NCI-H82 (cell line): ENCODE measurements around the gene TMEM129.

Experiments used
- DNase-seq: peaks from one replicate; lab custom pipeline; 2025; lab: John Stamatoyannopoulos, UW

TMEM129 gene, protein sequence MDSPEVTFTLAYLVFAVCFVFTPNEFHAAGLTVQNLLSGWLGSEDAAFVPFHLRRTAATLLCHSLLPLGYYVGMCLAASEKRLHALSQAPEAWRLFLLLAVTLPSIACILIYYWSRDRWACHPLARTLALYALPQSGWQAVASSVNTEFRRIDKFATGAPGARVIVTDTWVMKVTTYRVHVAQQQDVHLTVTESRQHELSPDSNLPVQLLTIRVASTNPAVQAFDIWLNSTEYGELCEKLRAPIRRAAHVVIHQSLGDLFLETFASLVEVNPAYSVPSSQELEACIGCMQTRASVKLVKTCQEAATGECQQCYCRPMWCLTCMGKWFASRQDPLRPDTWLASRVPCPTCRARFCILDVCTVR

GRCh38 chr4:1721003-1721665 is at the start of gene TMEM129, which contains the start of gene TACC3:
Gene TMEM129 (minus strand): TSS chr4:1721323. CDS start chr4:1720837, 486 bp downstream.
Gene TACC3 (plus strand): TSS chr4:1721521. CDS start chr4:1723422, 1,901 bp downstream.
- DNase-seq = peak; percentile 95

GRCh38 chr4:1770791-1771231 is 49.7 kb upstream of the TMEM129 start:
- no peak for DNase-seq

- peak; percentile 46 for DNase-seq
These were observed 49.1 kb upstream of the TMEM129 start for GRCh38 chr4:1770245-1770644.

DNA sequence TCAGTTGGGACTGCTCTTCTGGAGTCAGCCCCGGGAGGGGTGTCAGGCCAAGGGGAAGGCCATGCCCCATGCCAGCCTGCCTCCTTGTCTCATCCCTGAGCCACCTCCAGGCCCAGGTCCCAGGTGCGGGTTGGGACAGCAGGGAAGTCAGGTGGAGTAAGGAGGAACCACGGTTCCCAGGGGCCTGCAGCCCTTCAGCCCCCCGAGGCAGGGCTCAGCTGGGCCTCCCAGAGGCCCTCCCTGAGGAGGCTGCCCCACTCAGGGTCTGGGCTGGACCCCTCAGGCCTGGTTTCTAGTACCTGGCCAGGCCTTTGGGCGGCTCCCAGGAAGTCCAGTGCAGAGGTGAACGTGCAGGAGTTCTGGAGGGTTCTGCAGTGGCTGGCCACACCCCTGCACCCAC is 48.6 kb upstream of the TMEM129 start:
- no peak for DNase-seq

DNA sequence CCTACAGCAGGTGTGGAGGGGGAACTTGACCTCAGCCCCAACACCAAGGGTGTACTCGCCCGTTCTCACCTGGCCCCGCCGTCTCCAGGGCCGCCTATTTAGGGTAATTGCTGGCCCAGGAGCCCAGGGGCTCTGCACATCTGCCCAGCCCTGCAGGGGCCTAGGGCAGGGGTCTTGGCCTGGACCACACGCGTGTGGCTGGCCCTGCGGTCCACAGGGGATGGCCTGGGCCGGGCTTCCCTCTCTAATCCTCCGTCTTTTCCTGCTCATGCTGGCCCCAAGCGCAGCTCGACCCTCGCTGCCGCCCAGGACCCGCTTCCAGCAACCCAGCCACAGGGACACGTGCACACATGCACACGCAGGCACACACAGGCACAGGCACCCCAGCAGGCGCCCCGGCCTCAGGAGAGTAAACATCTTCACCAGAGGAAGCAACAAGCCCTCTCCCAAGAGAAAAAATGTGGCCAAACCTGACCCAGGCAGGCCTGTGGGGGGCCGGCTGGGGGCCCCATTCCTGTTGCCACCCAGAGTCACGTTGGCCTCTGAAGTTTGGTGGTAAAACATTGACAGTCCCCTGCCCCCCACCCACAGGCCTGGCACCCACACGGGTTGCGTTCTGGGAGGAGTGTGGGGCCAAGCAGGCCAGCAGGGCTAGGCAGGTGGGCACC is 47.4 kb upstream of the TMEM129 start:
- no peak for DNase-seq

DNA sequence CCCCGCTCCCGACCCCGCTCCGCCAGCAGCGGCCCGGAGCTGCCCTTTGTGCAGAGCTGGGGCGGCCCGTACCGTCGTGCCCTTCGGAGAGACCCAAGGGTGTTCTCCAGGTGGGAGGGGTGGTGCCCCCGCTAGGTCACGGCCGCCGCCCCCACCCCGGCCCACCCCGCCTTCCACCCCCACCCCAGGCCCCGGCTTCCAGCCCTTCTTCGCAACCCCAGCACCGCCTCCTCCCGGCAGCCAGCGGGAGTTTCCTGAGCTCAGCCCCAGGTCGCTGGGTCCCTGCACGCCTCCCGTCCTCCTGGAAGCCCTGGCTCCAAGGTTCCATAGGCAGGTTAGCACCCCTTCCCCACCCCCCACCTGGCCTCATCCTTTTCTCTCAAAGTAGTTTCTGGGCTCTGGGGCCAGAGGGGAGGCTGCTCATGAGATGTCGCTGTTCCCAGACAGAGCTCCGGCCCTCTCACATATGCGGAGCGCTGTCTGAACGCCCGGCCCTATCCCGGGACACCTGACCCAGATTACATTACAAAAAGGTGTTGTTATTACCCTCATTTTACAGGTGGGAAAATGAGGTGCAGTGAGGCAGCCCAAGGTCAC is 46.7 kb upstream of the TMEM129 start:
- peak; percentile 68 for DNase-seq

GRCh38 chr4:1767061-1767769 is 46.1 kb upstream of the TMEM129 start:
- peak; percentile 78 for DNase-seq

DNA sequence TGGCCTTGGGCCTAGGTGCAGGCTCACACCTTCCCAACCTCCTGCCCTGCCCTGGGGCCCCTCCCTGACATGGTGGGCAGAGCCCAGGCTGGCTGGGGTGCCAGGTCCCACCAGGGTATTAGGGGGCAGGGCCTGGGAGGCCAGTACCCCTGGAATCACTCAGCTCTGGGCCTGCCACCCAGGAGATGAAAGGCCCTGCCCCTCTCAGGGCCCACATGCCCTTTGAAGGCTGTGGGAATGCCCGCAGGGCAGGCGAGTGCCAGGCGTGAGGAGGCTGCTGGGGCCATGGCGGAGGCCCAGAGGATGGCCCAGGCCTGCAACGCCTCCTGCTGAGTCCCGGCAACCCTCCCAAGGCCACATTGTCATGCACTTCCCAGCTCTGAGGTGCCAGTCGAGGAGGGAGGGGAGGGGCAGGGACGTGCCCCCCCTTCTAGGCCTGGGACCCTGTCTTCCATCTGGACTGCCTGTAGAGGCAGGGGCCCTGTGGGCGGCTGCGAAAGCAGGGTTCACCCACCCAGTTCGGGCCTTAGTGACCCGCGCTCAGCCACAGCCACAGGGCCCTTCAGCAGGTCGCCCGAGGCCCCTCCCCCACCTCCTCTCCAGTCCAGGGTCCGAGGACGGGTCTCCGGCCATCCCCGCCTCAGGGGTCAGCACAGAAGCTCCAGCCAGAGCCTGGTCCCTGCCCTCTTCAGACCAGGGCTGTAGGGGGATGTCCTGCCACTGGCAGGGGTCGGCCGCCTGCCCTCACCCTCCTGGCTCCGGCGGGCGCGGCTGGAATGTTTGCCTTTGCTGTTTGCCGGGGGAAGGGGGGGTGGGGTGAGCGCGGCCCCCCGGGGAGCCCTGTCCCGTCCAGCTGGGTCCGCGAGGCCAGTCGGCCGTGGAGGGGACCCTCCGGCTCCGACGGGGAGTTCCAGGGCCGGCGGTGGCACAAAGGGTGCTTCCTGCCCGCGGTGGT is 45.3 kb upstream of the TMEM129 start:
- no peak for DNase-seq

DNA sequence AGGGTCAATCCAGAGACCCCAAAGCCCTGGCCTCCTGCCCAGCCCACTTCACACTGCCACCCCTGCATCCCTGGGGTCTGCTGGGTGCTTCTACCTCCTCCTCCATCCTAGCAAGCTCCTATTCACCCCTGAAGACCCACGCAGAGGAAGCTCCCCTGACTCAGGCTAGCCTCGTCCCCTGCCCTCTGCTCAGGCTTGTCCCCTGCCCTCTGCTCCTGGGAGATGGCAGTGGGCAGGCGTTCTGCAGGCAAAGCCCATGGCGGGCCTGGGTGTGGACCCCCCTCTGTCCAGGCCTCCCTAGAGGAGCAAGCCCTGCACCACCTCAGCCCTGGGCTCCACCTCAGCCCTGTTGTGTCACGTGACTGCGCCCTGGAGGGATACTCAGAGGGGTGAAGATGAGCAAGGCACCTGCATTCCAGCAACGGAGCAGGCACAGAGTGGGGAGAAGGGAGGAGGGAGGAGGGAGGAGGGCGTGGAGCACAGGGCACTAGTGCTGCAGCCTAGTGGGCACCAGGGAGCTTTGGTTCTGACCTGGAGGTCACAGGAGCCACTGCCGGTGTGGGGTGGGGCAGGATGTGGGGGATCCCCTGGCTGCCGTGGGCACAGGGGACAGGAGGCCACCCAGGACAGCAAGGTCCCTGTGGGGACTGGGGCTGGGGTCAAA is 44.4 kb upstream of the TMEM129 start:
- DNase-seq = no peak

DNA sequence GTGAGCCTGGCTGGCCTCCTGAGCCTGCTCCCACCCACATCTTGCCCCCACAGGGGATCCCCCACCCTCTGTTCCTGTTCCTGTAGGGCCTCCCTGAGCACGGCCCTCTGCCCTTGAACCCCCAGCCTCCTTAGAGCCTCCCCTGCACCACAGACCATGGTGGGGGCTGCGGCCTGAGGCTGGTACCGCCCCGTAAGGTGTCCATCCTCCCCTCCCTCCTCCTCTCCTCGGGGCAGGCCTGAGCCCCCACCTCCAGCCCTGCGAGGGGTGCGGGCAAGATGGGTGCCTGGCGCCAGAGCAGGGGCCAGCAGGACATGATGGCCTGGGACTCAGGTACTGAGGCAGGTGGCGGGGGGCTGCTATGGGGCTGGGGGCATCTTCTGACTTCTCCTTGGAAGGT is 43.5 kb upstream of the TMEM129 start:
- DNase-seq = no peak

DNA sequence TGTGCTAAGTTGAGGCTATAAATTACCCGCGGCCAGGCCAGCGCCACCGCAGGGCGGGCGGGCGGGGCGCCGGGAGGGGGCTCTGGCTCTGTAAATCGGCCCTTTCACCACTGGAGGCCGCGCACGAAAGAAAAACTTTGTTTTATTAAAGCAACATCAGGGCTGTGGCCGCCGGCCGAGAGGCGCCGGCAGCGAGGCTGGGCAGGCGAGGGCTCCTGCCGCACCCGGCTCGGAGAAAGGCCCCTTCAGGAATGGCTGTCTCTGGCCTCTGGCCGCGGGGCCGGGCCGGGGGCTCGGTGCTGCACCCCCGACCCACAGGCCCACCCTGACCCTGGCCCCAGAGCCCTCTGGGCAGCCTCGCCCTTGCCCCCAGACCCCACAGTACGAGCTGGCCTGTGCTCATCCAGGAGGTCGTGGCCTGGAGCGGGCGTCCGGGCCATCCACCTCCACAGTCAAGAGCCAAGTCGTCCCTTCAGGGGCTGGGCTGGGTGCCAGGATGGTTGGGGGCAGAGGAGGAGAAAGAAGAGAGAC is 42.5 kb upstream of the TMEM129 start:
- no peak for DNase-seq

GRCh38 chr4:1763070-1763549 is 42.0 kb upstream of the TMEM129 start:
- no peak for DNase-seq

DNA sequence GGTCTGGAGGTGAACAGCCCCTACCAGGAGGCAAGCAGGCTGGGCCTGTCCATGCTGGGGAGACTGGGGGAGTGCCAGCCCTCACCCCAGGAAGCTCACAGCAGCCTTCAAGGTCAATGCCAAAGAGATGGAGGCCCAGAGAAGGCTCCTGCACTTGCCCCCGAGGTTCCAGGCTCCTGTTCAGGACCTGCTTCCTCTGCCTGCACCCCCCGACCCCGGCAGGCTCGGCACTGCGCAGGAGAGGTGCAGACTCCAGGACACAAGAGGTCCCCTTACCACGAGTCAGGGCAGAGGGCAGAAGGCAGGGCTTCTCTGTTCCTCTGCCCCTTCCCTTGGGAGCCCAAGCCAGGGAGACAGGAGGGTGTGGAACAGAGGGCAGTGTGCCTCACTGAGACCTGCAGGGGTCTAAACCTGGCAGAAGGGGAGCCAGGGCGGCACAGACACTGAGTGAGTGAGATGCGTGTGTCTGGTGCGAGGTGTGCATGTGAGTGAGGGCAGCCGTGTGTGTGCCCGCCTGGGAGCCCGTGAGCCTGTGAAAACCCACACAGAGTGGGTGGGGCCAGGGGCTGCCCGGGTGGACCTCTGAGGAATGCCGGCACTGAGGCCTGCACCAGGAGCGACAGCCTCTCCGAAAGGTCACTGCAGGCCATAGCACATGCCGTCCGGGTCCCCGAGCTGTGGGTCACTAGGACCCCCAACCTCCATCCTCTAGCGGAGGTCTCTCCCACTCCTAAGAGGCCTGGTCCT is 41.3 kb upstream of the TMEM129 start:
- no peak for DNase-seq

- no peak for DNase-seq
These were observed 40.1 kb upstream of the TMEM129 start for GRCh38 chr4:1761130-1761689.

DNA sequence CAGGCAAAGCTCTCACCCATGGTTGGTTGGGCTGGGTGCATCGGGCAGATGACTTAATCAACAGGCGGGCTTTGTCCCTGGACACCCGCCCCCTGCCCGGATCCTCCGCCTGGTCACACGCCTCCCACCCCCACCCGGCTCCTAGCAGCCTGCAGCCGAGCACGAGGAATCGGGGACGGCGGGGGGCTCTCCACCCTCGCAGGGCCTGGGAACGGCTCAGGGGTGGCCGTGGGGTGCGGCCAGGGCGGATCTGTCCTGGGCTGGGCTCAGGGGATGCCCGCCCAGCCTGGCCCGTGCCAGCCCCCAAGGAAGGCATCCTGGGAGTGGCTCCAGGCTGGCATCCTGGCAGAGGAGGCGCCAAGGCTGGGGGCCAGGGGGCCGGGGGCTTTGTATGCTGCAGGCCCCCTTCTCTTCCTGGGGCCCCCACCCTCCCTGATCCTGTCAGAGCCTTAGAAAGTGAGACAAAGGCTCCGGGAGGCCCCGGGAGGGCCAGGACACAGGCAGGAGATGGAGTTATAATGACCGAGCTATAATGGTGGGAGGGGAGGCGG is 39.5 kb upstream of the TMEM129 start:
- DNase-seq = no peak

DNA sequence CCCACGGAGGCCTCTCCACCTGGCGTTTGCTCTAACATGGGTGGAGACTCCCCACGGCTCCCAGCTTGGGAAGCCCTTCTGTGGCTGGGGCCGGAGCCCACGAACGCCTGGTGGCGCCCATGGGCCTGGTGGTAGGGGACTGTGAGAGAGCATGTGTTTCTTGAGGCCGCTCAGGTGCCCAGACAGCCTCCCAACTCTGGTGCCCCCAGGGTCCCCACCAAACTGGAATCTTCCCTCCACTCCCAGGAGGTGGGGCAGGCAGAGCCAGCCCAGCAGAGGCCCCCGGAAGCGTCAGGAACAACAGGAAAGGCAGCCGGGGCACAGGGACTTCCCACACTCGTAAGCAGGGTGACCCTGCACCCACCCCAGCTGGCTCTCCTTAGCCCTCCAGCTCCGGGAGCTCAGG is 38.7 kb upstream of the TMEM129 start:
- DNase-seq = peak; percentile 60

GRCh38 chr4:1759170-1759817 is 38.2 kb upstream of the TMEM129 start:
- DNase-seq = no peak
